Fibroblast of skin of right biceps (primary cell): Measurements from ENCODE around the gene ATF6B.
A peak's percentile ranks its signal among the peaks of the same experiment; 100 is the strongest.
"Not testable (repeated sequence)": the region's sequence is repeated elsewhere in the genome, so short reads cannot be mapped to it uniquely, and the experiment has no call there.

Source experiments
- DNase-seq: peaks from one replicate; pipeline ENCODE4 v3.0.0-alpha.2; 2013

ATF6B gene

GRCh38 chr6:32102255-32102654 lies 25.8 kb downstream of the ATF6B start:
- DNase-seq = no peak

DNA sequence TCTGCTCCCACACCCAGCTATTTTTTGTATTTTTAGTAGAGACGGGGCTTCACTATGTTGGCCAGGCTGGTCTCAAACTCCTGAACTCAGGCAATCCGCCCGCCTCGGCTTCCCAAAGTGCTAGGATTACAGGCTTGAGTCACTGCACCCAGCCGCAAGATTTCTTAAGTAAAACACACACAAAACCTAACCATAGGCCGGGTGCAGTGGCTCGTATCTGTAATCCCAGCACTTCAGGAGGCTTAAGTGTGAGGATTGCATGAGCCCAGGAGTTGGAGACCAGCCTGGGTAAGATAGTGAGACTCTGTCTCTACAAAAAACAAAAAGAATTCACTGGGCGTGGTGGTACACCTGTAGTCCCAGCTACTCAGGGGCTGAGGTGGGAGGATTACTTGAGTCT lies 27.8 kb downstream of the ATF6B start:
- DNase-seq = not testable (repeated sequence)

DNA sequence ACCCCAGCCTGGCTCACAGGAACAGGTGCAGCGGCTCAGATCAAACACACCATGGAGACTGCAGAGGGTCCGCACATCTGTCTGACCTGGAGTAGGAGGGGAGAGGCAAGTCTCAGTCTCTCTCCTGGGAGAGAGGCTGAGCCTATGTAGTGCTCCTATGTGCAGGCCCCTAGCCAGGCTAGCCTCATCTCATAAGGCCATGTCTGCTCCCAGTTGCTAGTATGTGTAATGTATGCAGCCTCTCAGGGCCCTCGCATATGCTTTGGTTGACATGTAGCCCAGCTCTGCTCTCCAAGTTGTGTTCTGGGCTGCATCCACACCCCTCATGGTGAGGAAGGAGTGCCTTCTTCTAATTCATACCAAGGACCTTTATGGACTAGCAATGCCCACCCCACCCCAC lies 30.7 kb downstream of the ATF6B start:
- DNase-seq = no peak

GRCh38 chr6:32096394-32097258 lies 31.4 kb downstream of the ATF6B start:
- no peak for DNase-seq

DNA sequence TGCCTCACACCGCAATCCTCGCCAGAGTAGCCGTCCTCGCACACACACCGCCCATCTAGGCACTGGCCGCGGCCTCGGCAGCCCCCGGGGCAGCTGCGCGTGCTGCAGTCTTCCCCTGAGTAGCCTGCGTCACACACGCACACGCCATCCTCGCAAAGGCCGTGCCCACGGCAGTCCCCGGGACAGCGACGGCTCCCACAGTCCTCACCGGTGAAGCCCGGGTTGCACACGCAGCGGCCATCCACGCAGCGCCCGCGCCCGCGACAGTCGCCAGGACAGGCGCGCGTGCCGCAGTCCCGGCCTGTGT lies 32.0 kb downstream of the ATF6B start:
- DNase-seq = no peak

DNA sequence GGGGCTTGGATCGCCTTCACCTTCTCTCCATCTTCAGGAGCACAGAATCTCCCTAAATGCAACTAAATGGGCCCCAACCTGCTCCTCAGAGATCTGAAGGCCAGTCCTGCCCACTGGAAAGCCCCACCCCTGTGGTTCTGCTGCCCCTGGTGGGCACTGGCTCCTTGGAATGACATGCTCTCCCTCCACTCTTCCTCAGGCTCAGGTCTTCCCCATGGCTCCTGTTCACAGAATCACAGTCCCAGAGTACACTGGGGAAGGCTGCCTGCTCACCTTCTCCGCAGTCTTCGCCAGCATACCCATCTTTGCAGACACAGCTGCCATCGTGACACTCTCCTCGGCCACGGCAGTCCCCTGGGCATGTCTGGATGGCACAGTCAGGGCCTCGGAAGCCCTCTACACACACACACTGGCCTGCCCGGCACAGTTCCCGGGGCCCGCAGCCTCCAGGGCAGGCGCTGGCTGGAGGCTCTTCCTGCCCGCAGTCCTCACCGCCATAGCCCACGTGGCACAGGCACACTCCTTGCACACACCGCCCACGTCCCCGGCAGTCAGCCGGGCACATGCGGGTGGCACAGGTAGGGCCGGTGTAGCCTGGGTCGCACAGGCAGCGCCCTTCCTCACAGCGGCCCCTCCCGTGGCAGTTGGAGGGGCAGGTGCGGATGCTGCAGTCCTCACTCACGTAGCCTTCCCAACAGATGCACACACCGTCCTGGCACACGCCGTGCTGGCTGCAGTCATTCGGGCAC lies 32.5 kb downstream of the ATF6B start:
- no peak for DNase-seq

GRCh38 chr6:32092760-32093497 lies 35.1 kb downstream of the ATF6B start:
- DNase-seq = peak; percentile 56

- no peak for DNase-seq
These were observed 38.8 kb downstream of the ATF6B start for GRCh38 chr6:32089082-32089828.

DNA sequence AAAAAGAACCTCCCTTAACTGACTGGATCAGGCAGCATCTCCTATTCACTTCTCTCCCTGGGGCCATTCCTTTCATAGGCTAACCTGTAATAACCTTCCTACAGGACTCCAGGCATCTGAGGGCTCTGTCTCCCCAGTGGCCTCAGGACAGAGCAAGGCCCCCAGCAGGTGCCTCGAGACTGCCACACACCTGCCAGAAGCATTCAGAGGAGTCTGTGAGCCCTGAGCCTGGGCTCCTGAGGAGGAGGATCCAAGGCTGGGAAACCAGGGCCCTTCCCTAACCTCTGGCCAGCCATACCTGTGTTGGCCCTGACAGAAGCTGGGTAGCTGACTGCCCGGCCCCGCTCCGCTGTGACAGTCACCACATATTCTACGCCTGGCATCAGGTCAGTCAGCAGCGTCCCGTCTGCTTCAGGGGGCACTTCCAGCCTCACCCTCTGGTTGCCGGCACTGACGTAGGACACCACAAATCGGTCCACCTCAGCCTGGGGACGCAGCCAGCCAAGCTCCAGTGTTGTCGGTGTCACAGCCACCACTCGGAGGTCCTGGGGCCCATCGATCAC lies 39.5 kb downstream of the ATF6B start:
- DNase-seq = no peak

DNA sequence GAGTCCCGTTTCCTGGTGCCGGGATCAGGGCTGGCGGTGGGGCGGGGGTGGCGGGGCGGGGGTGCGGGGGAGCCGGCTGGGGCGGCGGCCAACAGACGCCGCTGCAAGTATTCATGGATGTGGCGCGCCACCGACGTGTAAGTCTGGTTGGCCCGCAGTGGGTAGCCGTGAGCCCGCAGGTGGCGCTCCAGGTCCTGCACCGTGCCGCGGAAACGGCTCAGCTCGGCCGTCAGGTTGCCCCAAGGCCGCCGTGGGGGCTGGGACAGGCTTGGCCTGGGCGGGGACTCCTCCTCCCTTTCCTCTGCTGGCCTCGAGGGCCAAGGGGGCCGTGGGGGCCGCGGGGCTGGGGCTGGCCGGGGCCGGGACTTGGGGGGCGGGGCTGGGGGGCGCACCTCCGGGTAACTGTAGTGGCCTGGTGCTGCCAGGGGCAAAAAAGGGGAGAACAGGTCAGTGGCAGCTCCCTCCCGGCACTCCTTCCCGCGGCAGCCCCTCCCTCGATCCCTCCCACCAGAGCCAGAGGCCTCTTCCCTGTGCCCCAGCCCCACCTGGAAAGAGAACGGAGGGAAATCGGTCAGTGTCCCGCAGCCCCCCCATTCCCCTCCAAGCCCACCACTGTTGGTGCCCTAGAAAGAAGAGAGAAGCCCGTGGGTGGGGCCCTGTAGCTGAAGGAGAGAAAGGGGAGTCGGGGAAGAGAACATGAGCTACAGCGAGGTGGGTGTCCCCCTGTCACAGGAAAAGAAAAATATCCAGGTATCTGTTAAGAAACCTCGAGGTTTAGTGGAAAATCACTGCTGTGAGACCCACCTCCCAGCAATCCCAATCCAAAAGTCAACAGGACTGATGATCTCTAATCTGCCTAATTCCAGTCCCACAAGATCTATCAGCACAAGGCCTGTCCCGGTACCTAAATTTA lies 40.2 kb downstream of the ATF6B start:
- peak; percentile 72 for DNase-seq

DNA sequence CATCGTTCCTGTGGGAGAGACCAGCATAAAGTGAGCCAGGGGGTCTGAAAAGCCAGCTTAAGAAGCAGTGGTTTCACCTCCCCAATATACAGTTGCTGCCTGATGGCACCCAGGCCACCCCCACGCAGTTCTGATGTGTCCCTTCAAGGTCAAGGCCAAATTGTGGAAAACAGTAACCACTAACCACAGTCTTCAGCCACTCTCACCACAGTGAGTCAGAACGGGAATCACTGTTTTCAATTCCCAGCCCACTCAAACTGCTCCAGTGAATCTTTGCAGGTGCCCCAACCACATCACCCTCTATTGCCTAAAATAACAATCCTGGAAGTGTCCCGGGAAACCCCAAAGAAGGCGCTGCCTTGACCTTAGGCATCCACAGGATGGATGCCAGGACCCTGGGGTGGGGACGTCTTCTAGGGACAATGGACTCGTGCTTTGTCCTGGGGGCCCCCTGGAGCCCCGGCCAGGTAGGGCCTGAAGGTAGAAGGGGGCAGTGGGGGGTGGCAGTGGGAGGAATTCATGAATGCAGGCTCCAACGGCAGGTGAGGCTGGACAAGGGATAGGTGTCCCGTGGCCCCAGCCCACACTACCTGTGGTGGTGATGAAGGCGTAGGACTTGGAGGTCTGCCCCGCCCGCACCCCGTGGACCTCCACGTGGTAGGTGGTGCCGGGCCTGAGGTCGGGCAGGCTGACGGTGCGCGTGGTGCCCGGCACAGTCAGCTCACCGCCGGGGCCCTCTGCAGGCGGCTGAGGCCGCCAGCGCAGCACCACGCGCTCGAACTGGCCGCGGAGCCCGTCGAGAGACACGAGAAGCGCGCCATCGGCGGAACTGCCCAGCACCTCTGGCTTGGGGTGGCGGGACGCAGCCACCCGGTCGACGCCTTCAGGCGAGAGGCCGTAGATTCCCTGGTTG lies 41.1 kb downstream of the ATF6B start:
- peak; percentile 73 for DNase-seq

- DNase-seq = no peak
These were observed 42.1 kb downstream of the ATF6B start for GRCh38 chr6:32085759-32086459.

DNA sequence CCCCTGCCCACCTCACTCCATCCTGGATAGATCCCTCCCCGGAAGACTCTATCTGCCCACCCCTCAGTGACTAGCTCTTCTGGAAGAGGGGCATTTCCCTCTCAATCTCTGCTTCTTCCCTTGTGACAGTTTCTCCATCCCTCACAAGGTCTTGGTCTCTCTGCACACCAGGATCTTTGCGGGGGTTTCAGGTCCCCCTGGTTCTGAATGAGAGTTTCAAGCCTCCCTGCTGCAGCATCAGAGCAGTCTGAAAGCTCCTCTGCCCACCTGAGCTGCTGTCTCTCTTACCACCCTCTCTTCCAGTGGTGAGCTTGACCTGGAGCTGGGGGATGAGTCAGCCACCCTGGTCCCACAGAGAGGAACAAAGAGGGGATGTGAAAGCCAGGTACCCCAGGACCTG lies 43.3 kb downstream of the ATF6B start:
- no peak for DNase-seq

DNA sequence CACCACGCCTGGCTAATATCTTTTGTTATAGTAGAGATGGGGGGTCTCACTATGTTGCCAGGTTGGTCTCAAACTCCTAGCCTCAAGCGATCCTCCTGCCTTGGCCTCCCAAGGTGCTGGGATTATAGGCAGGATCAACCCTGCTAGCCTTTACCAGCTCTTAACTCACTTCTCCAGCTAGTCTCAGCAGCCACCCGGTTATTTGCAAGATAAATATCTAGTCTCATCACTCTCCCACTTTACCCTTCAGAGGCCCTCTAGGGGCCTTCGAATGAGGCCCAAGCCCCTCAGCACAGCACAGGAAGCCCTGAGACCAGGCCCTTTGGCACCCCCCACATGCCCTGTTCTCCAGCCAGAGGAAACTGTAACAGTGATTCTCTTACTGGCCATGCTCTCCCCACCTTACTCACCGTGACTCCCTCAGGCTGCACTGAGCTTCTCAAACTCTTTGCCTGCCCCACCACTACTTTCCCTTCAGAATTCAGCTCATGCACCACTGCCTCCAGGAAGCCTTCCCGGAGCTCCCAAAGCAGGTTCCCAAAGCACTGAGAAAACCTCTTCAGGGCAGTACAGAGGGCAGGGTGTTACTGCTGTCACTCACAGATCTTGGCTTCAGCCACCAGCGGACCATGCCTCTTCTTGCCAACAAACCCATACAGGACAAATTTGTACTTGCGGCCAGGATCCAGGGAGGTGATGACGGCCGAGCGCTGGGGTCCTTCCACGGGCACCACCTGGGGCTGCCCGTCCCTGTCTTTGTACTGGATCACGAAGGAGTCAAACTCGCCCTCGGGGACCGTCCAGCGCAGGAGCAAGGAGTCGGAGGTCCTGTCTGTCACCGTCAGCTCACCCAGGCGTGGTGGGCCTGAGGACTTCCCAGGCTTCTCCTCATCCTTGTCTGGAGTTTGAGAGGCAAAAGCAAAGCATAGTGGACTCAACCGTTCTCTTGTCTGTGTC lies 44.0 kb downstream of the ATF6B start:
- DNase-seq = no peak

DNA sequence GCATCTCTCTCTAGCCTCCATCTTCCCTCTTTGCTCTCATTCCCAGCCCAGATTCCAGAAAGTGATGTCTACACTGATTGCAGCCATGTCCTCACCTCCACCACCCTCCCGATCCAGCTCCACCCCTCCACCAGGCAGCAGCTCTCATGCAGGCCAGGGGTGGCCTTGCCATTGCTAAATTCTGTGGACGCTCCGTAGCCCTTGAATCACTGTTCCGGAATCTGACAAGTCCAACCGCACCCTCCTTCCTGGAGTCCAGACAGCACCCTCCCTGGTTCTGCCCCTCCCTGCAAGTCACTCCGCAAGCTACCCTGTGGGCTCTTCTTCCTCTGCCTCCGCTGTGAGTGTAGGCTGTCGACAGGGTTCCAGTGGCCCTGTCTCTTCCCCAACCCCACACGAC lies 45.1 kb downstream of the ATF6B start:
- DNase-seq = peak; percentile 87

- DNase-seq = no peak
These were observed 45.6 kb downstream of the ATF6B start for GRCh38 chr6:32082478-32082877.

- peak; percentile 91 for DNase-seq
These were observed 46.7 kb downstream of the ATF6B start for GRCh38 chr6:32081168-32081990.
